GM18951 (cell line): ENCODE results near the gene TM4SF20.
"Not testable (repeated sequence)": the region's sequence is repeated elsewhere in the genome, so short reads cannot be mapped to it uniquely, and the experiment has no call there.

ENCODE experiments used
- POLR2A ChIP-seq: IDR thresholded peaks from 4 replicates; pipeline ENCODE4 v1.6.1; 2011; ENCODE audit warnings: mild to moderate bottlenecking; ENCODE audit not compliant: insufficient read length, insufficient read depth; ENCODE audit errors: extremely low read depth
- in situ Hi-C: fragments of 300-500 bp; cut with MboI; formaldehyde crosslinking; loops from one replicate; pipeline ENCODE4 v1.12.0; 2022; ENCODE audit warnings: low sequenced_read_pairs, mixed read lengths, inconsistent platforms; ENCODE audit not compliant: unreplicated experiment

TM4SF20 gene

DNA sequence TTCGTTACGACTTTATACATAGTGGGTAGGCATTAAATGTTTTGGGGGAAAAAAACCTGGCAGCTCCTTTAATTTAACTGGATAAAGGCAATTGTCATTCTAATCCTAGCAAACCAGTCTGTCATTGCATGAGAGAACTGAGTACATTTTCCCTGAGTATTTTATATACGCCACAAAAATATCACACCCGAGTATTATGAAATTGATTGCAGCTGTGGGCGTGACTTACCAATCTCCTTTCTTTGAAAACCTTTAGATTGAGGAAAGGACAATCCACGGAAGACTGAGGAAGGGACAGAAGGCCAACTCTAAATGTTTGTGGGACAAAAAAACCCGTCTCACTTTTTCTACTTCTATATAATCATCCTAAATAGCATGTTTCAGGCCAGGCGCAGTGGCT lies 9.0 kb downstream of the TM4SF20 start:
- TF ChIP-seq POLR2A = no peak
- in situ Hi-C loops = no loop called here

DNA sequence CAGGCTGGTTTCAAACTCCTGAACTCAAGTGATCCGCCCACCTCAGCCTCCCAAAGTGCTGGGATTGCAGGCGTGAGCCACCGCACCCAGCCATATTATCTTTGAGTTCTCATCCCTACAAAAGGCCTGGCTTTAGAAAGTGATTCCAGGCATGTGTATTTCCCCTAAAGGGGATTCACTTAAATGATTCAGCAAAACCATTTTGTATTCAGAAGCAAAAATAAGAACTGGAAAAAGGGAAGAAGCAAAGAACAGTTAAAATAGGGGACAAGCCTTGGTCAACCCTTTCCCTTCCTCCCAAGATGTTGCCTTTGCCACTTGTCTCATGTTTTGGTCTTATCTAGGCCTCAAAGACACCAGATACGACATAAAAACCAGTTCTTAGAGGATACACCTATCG lies 10.5 kb downstream of the TM4SF20 start:
- TF ChIP-seq POLR2A = no peak
- in situ Hi-C loops = no loop called here

DNA sequence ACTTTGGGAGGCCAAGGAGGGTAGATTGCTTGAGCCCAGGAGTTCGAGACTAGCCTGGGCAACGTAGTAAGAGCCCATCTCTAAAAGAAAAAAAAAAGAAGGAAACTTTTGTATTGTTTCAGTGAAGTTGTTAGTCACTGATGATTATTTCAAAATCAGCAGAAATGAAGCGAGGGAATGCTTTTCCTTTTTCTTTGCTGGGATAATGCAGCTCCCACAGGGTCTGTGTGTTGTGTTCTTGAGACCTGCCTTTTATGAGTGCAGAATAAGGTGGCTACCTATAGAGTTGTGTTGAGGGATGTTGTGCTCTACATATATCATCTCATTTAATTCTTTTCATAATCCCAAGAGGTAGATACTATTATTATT lies 11.7 kb downstream of the TM4SF20 start:
- no peak for TF ChIP-seq POLR2A
- in situ Hi-C loops = no loop called here

DNA sequence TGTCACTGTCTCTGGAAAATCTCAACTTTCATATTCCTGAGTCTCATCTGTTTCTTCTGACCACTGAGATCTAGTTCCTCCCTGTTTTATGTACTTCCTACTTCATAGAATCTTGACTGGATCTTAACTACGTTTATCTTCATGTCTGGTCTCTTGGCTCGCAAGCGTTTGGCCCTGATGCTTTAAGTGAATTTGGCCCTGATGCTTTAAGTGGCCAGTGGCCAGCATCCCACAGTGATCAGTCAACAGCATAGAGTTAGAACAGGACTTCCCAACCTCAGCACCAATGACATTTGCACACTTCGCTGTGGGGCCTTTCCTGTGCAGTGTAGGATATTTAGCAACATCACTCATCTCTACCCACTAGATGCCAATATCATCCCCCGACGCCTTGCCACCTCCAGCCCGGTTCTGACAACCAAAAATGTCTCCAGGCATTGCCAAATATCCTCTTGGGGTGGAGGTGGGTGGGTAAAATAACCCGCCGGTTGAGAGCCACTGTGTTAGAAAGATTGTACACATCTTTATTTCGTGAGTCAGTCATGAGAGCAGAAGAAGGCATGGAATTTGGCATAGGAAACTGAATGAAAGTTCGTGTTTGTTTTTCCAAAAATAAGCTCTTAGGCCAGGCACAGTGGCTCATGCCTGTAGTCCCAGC lies 12.2 kb downstream of the TM4SF20 start:
- in situ Hi-C loops = no loop called here
- TF ChIP-seq POLR2A = no peak

DNA sequence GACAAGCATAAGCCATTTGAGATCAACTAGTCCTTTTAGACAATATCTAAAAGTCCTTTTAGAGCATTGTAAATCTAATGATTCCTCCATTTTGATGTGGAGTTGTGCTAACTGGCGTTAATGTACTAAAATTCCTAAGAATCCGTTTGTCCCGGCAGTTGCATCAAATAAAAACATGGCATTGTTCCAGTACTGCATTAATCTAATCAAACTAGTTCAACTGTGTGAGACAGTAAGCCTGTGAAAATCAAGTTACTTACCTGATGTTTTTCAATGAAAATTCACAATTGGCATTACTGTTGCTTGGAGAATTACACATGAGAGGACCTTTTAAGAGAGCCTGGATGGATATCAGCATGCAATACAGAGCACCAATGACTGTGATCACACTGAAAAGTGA lies 13.3 kb downstream of the TM4SF20 start:
- TF ChIP-seq POLR2A = no peak
- in situ Hi-C loops = no loop called here

DNA sequence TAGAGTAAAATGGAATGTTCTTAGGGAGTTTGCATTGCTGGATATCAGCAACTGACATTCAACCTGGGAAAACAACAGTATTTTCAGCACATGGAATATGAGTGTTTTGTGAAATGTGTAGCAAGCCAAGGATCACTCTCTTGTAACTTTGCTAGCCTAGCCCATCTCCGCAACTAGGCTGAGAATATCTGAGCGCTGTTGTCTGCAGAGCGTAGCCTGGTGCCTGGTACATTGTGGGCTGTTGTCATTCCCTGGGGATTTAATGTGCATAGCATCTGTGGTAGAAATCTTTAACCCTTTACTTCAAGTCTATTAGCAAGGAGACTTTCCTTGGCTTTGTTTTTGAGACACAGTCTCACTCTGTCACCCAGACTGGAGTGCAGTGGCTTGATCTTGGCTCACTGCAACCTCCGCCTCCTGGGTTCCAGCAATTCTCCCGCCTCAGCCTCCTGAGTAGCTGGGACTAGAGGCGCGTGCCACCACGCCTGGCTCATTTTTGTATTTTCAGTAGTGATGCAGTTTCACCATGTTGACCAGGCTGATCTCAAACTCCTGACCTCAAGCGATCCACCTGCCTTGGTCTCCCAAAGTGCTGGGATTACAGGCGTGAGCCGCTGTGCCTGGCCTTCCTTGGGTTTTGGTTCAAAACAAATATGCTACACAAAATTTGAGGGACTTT lies 14.4 kb downstream of the TM4SF20 start:
- in situ Hi-C loops = not testable (repeated sequence)

DNA sequence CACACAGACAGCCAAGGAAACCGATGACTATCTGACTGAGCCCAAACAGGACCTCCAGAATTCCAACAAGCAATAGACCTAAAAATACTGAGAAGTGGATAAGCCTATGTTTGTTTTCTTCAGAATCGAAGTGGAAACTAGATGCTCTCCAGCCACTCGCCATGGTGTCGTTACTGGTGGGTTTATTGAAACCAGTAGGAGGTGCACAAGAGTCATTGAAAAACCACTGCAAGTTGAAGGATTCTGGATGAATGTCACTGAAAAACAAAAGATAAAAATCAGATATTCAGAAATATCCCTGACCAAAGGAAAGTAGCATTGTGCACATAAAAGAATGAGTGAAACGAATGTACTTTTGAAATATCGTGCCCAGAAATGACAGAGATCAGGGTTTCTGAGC lies 15.3 kb downstream of the TM4SF20 start:
- in situ Hi-C loops = no loop called here
- TF ChIP-seq POLR2A = no peak

DNA sequence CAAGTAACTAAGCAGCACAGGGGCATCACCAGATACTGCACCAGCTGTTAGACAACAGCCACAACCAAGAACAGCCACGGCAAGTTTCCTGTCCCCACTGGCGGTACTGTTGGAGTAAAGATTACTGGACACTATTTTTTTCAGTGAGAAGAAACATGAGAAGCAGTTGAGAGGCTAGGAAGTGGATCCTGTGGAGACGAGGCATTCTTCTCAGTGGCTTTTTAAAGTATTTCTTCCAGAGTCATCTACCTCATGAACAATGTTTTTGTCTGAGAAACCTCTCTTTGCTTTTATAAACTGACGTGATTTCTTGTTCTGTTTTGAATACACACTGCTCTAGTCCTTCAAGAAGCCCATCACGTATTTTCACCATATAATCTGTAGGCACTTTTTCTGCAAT lies 18.8 kb downstream of the TM4SF20 start:
- in situ Hi-C loops = no loop called here
- no peak for TF ChIP-seq POLR2A

DNA sequence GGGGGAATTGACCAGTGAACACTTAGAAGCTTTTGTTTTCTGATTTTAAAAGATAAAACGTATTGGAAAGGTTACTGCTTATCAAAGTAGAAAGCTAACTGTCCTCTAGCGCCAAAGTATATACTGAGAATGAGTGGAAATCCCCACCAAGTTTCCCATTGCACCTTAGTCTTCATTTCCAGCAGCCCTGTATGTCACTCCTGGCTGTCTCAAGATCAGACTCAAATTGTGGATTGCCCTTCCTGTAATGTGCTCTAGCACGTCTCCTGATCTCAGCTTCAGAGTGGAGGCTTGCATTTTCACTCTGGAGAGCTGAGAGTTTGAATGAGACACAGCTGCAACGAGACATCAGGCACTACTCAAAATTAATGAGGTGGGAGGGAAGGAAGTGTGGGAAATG lies 27.5 kb downstream of the TM4SF20 start:
- no peak for TF ChIP-seq POLR2A
- in situ Hi-C loops = no loop called here

DNA sequence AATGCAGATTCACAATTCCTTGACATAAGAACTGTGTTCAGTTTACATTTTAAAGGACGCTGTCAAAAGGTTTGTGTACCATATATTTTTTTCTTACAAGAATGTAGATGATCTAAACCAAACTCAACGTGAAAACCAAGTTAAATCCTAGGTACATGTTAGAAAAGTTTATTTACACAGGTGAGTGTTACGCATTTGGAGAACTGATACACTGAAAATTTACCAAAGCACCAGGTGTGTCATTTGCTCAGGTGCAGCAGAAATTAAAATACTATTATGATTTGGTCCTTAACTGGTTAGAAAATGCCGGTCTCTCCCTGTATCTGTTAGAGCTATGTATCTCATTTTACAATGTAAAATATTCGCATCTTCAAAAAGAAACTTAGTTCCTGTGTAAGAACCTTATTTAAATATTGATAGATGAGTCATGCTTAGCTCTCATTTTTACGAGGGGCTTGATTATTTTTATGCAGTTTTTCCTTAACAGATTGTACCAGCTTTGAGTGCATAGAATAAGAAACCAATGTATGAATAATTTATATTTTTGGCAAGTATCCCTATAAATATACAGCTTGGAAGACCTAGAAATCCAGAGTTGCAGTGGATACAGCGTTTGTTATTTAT lies 29.0 kb downstream of the TM4SF20 start:
- in situ Hi-C loops = no loop called here
- TF ChIP-seq POLR2A = no peak

DNA sequence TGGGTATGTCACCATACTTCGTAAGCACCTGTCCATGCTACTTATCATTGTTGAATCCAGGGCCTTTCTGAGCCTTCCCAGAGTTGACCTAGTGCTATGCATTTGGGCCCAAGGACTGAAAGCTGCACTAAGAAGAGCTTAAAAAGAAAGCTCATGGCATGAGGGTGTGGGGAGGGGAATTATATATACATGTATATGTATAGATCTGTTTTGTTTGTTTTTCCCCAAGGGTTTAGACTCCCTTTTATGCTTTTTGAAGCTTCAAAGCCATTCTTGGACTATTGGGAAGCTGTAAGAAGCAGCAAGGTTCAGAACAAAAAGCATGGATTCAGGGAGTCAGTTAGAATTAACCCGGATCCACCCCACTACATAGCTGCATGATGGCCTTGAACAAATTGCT lies 30.8 kb downstream of the TM4SF20 start:
- no peak for TF ChIP-seq POLR2A
- in situ Hi-C loops = no loop called here

DNA sequence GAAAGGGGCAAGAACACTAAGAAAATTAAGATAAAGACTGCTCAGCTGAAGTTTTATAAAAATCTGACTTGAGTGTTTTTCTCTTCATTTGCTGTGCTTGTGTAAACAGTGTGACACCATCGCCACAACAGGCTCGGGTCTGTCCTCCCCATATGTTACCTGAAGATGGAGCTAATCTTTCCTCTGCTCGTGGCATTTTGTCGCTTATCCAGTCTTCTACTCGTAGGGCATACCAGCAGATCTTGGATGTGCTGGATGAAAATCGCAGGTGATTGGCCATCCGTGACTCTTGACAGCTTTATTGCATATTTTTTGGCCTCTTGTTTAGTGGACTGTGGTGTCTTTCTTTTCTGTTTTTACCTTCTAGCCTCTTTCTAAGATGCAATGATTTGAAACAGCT lies 32.0 kb downstream of the TM4SF20 start:
- no peak for TF ChIP-seq POLR2A
- in situ Hi-C loops = no loop called here

DNA sequence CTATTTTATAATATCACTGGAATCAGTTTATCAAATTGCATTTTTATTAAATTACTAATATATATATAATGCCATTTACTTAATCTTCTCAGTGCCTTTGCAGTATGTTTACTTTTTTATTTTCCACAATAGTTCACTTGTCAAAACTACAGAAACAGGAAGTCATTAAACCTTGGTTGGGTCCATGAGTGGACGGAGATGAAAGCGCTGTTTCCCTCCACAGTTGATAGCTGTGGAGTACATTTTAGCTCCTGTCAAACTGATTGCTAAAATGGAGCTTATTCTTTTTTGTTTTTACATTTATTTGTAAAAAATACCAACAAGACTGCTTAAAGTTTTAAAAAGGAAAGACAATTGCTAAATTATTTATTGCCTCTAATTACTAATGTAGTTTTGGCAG lies 34.9 kb downstream of the TM4SF20 start:
- in situ Hi-C loops = no loop called here
- TF ChIP-seq POLR2A = no peak

DNA sequence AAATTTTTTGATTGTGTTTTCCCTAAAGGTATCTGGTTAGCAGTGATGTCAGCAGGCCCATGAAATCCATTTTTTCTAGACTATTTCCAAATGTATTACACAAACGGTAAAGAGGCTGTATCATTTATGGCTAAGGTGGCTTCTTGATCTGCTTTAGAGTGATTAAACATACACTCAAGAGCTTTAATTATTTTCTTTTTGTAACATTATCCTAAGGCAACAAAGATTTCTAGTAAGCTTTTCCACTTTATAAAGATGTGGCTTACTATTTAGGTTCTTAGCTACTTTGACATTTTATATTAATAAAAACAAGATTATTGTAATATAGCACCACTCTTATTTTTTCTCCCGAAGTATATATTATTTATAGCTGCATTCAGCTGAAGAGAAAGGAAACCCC lies 37.6 kb downstream of the TM4SF20 start:
- in situ Hi-C loops = no loop called here
- no peak for TF ChIP-seq POLR2A
